Measurements from ENCODE around the gene SLC15A3. TPM values are rescaled to one million over a fixed set of nuclear protein-coding genes. Genes with fewer than 3 reads are reported as not detected.

SLC15A3 gene
- total RNA-seq, 6 donors from 2014 or later, result 29.5 to 186 (median 115) TPM

DNA sequence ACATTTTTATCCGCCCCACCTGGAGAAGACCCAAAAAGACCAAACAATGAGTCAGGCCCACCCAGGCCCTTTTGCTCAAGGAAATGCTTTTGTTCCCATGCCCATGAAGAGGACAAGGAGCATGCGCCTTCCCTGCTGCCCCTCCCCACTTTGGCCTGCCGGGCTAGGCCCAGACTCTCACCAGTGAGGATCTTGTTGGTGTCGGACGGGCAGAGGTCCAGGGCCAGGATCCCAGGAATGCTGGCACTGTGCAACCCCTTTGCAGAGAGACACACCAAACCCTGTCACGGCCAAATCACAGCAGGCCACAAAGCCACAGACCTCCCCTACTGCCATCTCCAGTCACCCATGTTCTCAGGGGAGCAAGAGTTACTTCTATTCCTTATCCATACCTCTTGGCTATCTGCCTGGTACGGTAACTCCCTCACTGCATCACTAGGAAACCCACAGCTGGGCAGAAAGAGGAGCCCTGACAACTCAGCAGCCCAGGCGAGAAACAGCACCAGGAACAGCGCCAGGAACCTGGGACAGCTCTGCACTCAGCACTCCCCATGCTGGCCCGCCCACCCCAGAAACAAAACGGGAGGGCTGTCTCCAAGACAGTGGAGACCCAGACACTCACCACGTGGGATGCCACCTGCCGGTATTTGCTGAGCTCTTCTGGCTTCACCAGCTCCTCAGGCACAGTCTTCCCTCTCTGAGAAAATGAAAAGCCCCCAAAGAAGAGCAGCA, 51.1 kb downstream of the SLC15A3 start:
- DNase-seq (no peak), ATAC-seq (ENCODE audit: low FRiP score in 2 of 2) (no peak)
- Histone ChIP-seq H3K4me1 (peaks cover 14 to 17% (median 15%) of the 10 kb centered on the region in 4 donors), H3K9me3 (no peaks in the 10 kb centered on the region), H3K36me3 (peaks cover 58 to 77% (median 70%) of the 10 kb centered on the region in 4 donors), H3K27ac (no peak overlapping the region), H3K4me3 (no peak overlapping the region), H3K27me3 (no peaks in the 10 kb centered on the region)
- 93 to 98% methylated on average over 9 to 13 of the region's 13 CpGs for WGBS, 2 donors
- no peak for TF ChIP-seq POLR2AphosphoS5 (IDR thresholded peaks at IDR 0.05)
- no peak for TF ChIP-seq POLR2A (IDR thresholded peaks at IDR 0.05)
- TF ChIP-seq, protein P1, sequence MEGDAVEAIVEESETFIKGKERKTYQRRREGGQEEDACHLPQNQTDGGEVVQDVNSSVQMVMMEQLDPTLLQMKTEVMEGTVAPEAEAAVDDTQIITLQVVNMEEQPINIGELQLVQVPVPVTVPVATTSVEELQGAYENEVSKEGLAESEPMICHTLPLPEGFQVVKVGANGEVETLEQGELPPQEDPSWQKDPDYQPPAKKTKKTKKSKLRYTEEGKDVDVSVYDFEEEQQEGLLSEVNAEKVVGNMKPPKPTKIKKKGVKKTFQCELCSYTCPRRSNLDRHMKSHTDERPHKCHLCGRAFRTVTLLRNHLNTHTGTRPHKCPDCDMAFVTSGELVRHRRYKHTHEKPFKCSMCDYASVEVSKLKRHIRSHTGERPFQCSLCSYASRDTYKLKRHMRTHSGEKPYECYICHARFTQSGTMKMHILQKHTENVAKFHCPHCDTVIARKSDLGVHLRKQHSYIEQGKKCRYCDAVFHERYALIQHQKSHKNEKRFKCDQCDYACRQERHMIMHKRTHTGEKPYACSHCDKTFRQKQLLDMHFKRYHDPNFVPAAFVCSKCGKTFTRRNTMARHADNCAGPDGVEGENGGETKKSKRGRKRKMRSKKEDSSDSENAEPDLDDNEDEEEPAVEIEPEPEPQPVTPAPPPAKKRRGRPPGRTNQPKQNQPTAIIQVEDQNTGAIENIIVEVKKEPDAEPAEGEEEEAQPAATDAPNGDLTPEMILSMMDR (IDR thresholded peaks at IDR 0.05), result no peak

DNA sequence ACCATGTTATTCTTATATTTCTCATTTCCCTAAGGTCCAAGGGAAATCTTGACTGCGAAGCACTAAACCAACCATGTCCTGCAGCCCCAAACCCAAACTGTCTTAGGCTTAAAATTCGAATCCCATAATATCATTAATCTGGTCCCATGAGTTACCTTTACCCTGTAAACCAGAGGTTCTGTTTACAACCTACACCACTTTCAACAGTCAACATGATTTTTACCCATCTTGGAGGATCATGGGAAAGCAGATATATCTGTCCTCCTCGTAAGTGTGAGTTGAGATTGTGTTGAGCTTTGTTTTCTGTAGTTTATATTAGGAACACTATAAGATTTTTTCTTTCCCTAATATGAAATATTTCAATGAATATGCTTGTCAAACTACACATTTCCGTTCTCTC, 52.0 kb downstream of the SLC15A3 start:
- H3K36me3 ChIP-seq, result peaks cover 61 to 86% (median 78%) of the 10 kb centered on the region in 4 donors
- ATAC-seq (ENCODE audit: low FRiP score in 2 of 2), result no peak
- 65 to 83% methylated on average over 4 of the region's 4 CpGs for WGBS, 2 donors

DNA sequence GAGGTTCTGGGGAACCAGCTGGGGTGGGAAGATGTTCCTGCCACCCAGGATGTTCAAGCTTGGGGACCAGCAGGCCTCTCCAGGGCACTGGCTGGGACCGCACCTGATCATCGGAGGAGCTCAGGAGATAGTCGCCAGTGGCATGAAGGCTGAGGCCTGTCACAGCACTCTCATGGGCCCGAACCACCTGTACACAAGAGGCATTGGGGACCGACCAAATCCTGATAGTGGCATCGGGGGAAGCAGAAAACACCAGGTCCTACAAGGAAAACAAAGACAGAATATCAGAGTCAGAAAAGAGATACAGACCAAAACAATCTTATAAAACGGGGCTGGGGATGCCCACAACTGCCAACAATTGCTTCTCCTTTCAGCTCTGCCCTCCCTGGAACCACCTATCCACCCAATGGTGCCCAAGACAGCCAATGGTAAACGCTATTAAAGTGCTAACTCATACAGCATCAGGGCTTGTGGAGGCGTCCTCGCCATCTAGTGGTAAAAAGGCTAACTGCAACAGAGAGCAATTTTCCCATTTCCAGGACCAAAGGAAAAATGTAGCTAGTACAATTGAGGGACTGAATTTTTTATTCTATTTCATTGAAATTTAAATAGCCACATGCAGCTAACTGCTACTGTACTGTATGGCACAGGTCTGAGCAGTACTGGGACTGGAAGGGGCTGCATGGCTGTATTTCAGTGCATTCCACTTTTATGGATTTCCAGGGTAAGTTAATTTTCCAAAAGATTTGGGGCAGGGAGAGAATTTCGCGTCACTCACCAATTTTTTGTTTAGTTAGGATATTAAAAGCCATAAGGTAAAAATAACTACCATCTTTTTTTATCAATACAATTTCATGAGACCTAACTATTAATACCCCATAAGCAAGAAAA, 52.7 kb downstream of the SLC15A3 start:
- peaks cover 61 to 93% (median 83%) of the 10 kb centered on the region in 4 donors for H3K36me3 ChIP-seq
- 62 to 65% methylated on average over 12 of the region's 12 CpGs for WGBS, 2 donors
- ATAC-seq (ENCODE audit: low FRiP score in 2 of 2), result peak; percentile 72 to 84

More for the DNA sequence above, 52.0 kb downstream of the SLC15A3 start:
- Histone ChIP-seq H3K27me3 (no peaks in the 10 kb centered on the region), H3K4me3 (no peak overlapping the region), H3K4me1 (peaks cover 5 to 9% (median 7%) of the 10 kb centered on the region in 4 donors), H3K27ac (no peak overlapping the region), H3K9me3 (no peaks in the 10 kb centered on the region)
- no peak for DNase-seq
- TF ChIP-seq POLR2AphosphoS5 (IDR thresholded peaks at IDR 0.05), result no peak
- TF ChIP-seq, protein P1 (IDR thresholded peaks at IDR 0.05), result no peak
- no peak for TF ChIP-seq POLR2A (IDR thresholded peaks at IDR 0.05)
- no peak for TF ChIP-seq EP300 (IDR thresholded peaks at IDR 0.05)

DNA sequence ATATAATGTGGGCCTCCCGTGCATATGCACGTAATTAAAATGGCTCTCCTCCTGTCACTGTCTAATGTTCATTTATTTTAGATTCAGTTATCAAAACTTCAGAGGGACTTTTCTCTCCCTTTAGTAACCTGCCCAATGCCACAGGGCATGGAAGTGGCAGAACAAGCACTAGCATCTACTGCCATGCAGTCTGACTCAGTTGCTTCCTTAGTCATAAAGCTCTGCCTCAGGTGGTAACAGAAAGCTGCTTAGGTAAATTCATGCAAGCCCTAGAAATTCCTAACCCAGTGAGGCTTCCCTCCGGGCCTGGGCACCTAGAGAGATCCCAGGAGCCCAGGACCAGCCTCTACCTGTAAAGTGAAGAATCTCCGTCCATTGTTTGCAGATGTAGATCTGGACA, 54.5 kb downstream of the SLC15A3 start:
- 95 to 96% methylated on average over 4 of the region's 4 CpGs for WGBS, 2 donors

More for the DNA sequence above, 52.7 kb downstream of the SLC15A3 start:
- Histone ChIP-seq H3K4me3 (no peak overlapping the region), H3K27me3 (no peaks in the 10 kb centered on the region), H3K27ac (no peak overlapping the region), H3K4me1 (peaks cover 0 to 2% (median under 1%) of the 10 kb centered on the region in 4 donors), H3K9me3 (no peaks in the 10 kb centered on the region)
- DNase-seq, result peak in 1 of 2 donors; percentile 55
- TF ChIP-seq EP300 (IDR thresholded peaks at IDR 0.05), result no peak
- TF ChIP-seq, protein P1 (IDR thresholded peaks at IDR 0.05), result peak; percentile 81 to 96 (median 88)

More for the DNA sequence above, 54.5 kb downstream of the SLC15A3 start:
- Histone ChIP-seq H3K27me3 (no peaks in the 10 kb centered on the region), H3K4me3 (no peak overlapping the region), H3K4me1 (no peaks in the 10 kb centered on the region), H3K9me3 (no peaks in the 10 kb centered on the region), H3K27ac (no peak overlapping the region), H3K36me3 (peaks cover 61 to 99% (median 82%) of the 10 kb centered on the region in 4 donors)
- ATAC-seq (ENCODE audit: low FRiP score in 2 of 2) (no peak), DNase-seq (no peak)
- TF ChIP-seq POLR2A (IDR thresholded peaks at IDR 0.05), result no peak
- TF ChIP-seq EP300 (IDR thresholded peaks at IDR 0.05), result no peak
- TF ChIP-seq, protein P1 (IDR thresholded peaks at IDR 0.05), result no peak
